GM21723 (cell line): ENCODE results near the gene SDR39U1.

Source experiments
- ATAC-seq: cut with Tn5 transposase; IDR thresholded peaks from one replicate; pipeline ENCODE4 v1.9.1; 2021; ENCODE audit warnings: mild to moderate bottlenecking, moderate library complexity; ENCODE audit not compliant: unreplicated experiment

SDR39U1 gene

DNA sequence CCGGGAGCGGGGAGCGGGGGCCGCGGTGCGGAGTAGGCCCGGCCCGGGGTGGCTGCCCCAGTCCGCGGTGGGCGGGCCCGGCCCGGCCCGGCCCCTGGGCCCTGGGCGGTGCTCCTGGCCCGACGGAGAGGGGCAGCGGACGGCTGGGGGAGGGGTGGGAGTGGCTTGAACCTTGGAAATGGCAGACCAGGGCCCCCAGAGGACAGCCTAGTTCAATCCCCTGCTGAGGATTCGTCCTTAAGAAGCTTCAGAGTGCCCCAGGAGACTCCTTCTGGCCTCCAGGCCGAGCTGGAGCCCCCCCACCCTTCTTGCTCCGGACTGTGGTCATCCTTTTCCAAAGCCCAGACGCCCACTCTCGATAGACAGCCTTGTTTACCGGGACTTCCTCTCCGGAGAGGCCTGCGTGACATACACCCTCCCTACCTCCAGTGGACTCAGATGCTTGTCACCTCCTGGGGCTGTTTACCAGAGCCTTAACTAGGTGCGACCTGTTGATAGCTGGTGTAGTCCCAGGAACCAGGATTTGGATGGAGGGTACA lies 12.4 kb downstream of the SDR39U1 start:
- ATAC-seq, result peak; percentile 68

GRCh38 chr14:24429395-24430142 lies 13.0 kb downstream of the SDR39U1 start, which contains the start of the genes CBLN3 and KHNYN:
Gene CBLN3 (minus strand): TSS chr14:24429668. CDS start chr14:24429054, 614 bp downstream.
Gene KHNYN (plus strand): TSS chr14:24429954. CDS start chr14:24430731, 777 bp downstream.
- ATAC-seq, result peak; percentile 88

DNA sequence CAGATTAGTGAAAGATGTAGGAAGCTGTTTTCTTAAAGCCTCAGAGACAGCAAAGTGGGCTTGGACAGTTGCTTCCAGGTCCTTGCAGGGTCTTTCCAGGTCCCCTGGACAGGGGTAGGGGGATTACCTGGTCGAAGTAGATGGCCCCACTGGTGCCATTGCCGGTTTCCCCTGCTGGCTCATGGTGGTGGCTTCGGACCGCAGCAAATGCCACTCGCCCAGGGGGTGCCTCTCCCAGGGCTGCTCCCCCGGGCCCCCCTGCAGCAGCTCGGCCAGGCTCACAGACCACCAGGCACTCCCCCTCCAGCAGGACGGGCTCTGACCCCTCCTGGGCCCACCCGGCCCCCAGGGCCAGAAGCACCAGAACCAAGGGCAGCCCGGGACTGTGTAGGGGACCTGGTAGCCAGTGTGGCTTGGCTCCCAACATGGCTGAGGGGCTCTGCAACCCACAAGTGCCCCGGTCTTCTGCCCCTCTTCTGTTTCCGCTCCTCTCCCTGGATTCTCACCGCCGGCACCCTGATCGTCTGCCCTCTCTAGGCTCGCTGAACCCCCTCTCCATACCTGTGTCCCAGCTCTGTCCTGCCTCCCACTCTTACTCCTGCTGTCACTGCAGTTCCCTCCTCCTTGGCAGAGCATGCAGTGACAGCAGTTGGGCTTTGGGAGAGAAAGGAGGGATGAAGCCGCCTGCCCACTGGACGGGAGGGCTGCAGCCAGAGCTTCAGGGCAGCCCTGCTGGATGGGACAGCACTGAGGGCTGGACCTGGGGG lies 13.8 kb downstream of the SDR39U1 start:
- no peak for ATAC-seq

GRCh38 chr14:24427537-24428508 lies 14.8 kb downstream of the SDR39U1 start:
- no peak for ATAC-seq

- ATAC-seq, result no peak
These were observed 15.6 kb downstream of the SDR39U1 start for GRCh38 chr14:24426912-24427536.

DNA sequence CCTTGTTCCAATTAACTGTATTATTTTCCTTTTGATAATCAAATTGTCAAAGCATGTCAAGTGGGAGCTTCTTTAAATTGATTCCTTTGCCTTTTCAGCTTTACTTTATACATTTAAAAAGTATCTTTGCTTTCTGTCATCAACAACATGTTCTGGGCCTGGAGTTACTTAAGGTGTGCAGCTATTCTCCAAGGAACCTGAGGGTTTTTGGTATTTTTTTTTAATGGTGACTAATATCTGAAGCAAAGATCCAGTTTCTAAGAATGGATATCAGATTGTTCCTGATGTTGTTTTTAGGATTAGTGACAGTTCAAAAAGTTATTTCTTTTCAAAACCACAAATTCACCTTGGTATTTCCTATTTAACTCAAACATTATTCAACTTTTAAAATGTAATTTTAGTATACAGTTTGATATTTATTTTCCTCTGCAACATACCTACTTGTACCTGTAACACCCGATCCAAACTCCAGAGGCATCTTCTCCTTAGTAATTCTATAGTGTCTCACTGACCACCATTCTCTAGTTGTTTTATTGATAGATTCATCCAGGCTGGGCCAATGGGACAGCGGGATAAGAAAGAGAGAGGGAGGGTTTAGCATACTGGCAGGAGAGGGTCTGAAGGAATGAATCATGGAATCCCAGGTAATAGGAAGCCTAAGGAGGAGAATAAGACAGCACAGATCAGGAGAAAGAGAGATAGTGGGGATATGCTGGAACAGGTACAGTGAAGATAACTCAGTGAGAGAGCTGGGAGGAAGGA lies 16.2 kb downstream of the SDR39U1 start:
- ATAC-seq, result no peak

DNA sequence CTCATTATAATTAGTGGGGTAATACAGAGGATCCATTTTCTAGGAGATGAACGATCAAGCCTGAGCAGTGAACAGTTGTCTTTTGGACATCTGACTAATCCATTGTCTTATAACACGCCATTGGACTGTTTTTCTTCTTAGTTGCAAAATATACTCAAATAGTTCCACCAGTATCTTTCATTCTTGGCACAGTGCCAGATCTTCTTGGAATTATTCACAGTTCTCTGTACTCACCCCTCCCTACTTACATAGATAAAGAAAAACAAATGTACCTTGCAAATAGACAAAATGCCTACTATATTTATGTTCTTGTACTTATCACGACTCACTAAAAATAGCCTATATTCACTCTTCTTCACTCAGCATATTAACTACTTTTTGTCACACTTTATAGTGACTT lies 16.9 kb downstream of the SDR39U1 start:
- no peak for ATAC-seq

- ATAC-seq, result no peak
These were observed 19.6 kb downstream of the SDR39U1 start for GRCh38 chr14:24422694-24423601.

- no peak for ATAC-seq
These were observed 20.3 kb downstream of the SDR39U1 start for GRCh38 chr14:24422261-24422660.

DNA sequence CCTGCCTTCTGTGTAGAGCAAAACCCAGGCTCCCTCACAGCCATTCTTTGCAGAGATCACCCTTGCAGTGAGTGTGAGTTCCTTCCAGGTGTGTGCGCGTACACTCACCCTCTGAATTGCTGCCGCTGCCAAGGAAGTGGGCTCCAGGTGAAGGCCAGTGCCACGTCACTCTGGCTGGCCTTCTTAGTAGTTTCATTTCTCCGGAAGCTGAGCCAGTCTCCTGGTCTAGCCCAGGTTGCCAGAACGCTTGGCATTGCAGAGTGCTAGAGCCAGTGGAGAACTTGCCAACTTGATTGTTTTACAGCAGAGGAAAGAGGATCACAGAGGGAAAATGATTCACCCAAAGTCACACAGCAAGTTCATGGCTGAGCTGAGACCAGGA lies 24.1 kb downstream of the SDR39U1 start:
- ATAC-seq, result no peak

- no peak for ATAC-seq
These were observed 24.6 kb downstream of the SDR39U1 start for GRCh38 chr14:24417832-24418491.

GRCh38 chr14:24416932-24417619 lies 25.5 kb downstream of the SDR39U1 start:
- ATAC-seq, result no peak

DNA sequence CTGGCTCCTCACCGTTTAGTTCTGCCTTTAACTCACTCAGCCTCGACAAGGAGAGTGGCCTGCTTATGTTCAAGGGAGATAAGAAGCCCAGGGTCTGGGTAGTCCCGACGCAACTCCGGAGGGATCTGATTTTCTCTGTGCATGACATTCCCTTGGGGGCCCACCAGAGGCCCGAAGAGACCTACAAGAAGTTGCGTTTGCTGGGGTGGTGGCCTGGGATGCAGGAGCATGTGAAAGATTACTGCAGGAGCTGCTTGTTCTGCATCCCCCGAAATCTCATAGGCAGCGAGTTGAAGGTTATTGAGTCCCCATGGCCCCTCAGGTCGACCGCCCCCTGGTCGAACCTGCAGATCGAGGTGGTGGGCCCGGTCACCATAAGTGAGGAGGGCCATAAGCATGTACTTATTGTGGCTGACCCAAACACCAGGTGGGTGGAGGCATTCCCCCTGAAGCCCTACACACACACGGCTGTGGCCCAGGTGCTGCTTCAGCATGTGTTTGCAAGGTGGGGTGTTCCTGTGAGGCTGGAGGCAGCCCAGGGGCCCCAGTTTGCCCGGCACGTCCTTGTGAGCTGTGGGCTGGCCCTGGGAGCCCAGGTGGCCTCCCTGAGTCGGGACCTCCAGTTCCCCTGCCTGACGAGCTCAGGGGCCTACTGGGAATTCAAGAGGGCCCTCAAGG lies 26.2 kb downstream of the SDR39U1 start:
- no peak for ATAC-seq

DNA sequence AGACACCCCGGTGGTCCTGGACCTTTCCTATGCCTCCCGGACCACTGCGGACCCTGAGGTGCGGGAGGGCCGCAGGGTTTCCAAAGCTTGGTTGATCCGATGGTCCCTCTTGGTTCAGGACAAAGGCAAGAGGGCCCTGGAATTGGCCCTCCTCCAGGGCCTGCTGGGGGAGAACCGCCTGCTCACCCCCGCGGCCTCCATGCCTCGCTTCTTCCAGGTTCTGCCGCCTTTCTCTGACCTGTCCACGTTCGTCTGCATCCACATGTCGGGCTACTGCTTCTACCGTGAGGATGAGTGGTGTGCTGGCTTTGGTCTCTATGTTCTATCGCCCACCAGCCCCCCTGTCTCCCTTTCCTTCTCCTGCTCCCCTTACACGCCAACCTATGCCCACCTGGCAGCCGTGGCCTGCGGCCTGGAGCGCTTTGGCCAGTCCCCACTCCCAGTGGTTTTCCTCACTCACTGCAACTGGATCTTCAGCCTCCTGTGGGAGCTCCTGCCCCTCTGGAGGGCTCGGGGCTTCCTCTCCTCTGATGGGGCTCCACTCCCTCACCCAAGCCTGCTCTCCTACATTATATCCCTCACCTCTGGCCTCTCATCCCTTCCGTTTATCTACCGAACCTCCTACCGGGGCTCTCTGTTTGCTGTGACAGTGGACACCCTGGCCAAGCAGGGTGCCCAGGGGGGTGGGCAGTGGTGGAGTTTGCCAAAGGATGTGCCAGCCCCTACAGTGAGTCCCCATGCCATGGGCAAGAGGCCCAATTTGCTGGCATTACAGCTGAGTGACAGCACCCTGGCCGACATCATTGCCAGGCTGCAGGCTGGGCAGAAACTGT lies 26.9 kb downstream of the SDR39U1 start:
- no peak for ATAC-seq

DNA sequence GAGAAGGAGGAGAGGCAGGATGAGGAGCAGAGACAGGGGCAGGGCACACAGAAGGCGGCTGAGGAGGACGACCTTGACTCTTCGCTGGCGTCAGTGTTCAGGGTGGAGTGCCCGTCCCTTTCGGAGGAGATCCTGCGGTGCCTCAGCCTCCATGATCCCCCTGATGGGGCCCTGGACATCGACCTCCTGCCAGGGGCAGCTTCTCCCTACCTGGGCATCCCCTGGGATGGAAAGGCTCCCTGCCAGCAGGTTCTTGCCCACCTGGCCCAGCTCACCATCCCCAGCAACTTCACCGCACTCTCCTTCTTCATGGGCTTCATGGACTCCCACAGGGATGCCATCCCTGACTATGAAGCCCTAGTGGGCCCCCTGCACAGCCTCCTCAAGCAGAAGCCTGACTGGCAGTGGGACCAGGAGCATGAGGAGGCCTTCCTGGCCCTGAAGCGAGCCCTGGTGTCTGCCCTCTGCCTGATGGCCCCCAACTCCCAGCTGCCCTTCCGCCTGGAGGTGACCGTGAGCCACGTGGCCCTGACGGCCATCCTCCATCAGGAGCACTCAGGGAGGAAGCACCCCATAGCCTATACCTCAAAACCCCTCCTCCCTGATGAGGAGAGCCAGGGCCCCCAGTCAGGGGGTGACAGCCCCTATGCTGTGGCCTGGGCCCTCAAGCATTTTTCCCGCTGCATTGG lies 27.7 kb downstream of the SDR39U1 start:
- ATAC-seq, result no peak
